Fibroblast of skin of right quadriceps (primary cell): ENCODE results near the gene SCARB1.
"Not testable (repeated sequence)": the region's sequence is repeated elsewhere in the genome, so short reads cannot be mapped to it uniquely, and the experiment has no call there.

ENCODE experiments used
- DNase-seq: peaks from one replicate; pipeline ENCODE4 v3.0.0-alpha.2; 2013

The SCARB1 gene

GRCh38 chr12:124883263-124884130 lies 19.8 kb upstream of the SCARB1 start:
- no peak for DNase-seq

GRCh38 chr12:124881123-124881522 lies 17.5 kb upstream of the SCARB1 start:
- DNase-seq: no peak

GRCh38 chr12:124880335-124880734 lies 16.7 kb upstream of the SCARB1 start:
- not testable (repeated sequence) for DNase-seq

- no peak for DNase-seq
These were observed 15.3 kb upstream of the SCARB1 start for GRCh38 chr12:124878795-124879516.

- DNase-seq: no peak
These were observed 13.8 kb upstream of the SCARB1 start for GRCh38 chr12:124877423-124877822.

GRCh38 chr12:124876171-124876570 lies 12.5 kb upstream of the SCARB1 start:
- no peak for DNase-seq

- DNase-seq: no peak
These were observed 12.1 kb upstream of the SCARB1 start for GRCh38 chr12:124875803-124876132.

- no peak for DNase-seq
These were observed 11.5 kb upstream of the SCARB1 start for GRCh38 chr12:124874988-124875802.

GRCh38 chr12:124874188-124874587 lies 10.5 kb upstream of the SCARB1 start:
- DNase-seq: no peak

- no peak for DNase-seq
These were observed 8.5 kb upstream of the SCARB1 start for GRCh38 chr12:124872068-124872719.

- DNase-seq: no peak
These were observed 7.6 kb upstream of the SCARB1 start for GRCh38 chr12:124871297-124871696.

GRCh38 chr12:124870515-124870914 lies 6.9 kb upstream of the SCARB1 start:
- no peak for DNase-seq

GRCh38 chr12:124869059-124869665 lies 5.5 kb upstream of the SCARB1 start:
- no peak for DNase-seq

- no peak for DNase-seq
These were observed 4.8 kb upstream of the SCARB1 start for GRCh38 chr12:124868252-124869058.

- DNase-seq: peak; percentile 64
These were observed 3.8 kb upstream of the SCARB1 start for GRCh38 chr12:124867401-124867930.

- no peak for DNase-seq
These were observed 3.3 kb upstream of the SCARB1 start for GRCh38 chr12:124866883-124867400.

- DNase-seq: no peak
These were observed 2.7 kb upstream of the SCARB1 start for GRCh38 chr12:124866195-124866882.

GRCh38 chr12:124865728-124866127 lies 2.1 kb upstream of the SCARB1 start:
- DNase-seq: no peak

- no peak for DNase-seq
These were observed 675 bp upstream of the SCARB1 start for GRCh38 chr12:124864326-124864752.

- no peak for DNase-seq
These were observed 772 bp downstream of the SCARB1 start for GRCh38 chr12:124862768-124863415.
